Panc1 (cell line): ENCODE measurements around the gene TGFBI. TPM values are rescaled to one million over a fixed set of nuclear protein-coding genes. Genes with fewer than 3 reads are reported as not detected.

ENCODE experiments used
- ATAC-seq: fragments of 200-7000 bp; cut with Tn5 transposase; 2 replicates; pipeline ENCODE4 v1.9.1; 2020; ENCODE audit warnings: mild to moderate bottlenecking, moderate library complexity
- BruUV-seq: library from RNA; stranded (reverse); fragments of 400-500 nt; replicated peaks from 2 replicates; lab custom pipeline; 2021; lab: Mats Ljungman, UMichigan
- CTCF ChIA-PET: fragments of 300-600 bp; sonication (Branson Sonifier 250); formaldehyde crosslinking; loops from one replicate; lab custom pipeline; 2022; ENCODE audit warnings: antibody characterized with exemption; lab: Charles Lee
- POLR2A ChIA-PET: fragments of 300-600 bp; sonication (Branson Sonifier 250); formaldehyde crosslinking; loops from one replicate; lab custom pipeline; 2022; ENCODE audit warnings: antibody characterized with exemption; lab: Charles Lee
- DNase-seq: peaks from one replicate; pipeline ENCODE4 v3.0.0-alpha.2; 2010; ENCODE audit warnings: low read depth, low spot score
- H3K27ac ChIP-seq: 2 replicates; pipeline ENCODE4 v1.5.1; 2011; ENCODE audit warnings: mild to moderate bottlenecking, low read length, inconsistent platforms
- H3K27me3 ChIP-seq: fragments of 200-500 bp; sonication (Bioruptor generic); 2 replicates; pipeline ENCODE4 v1.6.0; 2014; ENCODE audit warnings: low read length, inconsistent platforms; ENCODE audit not compliant: control insufficient read depth, insufficient read depth
- H3K36me3 ChIP-seq: fragments of 200-500 bp; sonication (Bioruptor generic); 2 replicates; pipeline ENCODE4 v1.5.1; 2014; ENCODE audit warnings: inconsistent platforms, mild to moderate bottlenecking, low read length, moderate library complexity; ENCODE audit not compliant: control insufficient read depth, insufficient read depth
- H3K4me1 ChIP-seq: 2 replicates; pipeline ENCODE4 v1.5.1; 2011; ENCODE audit warnings: inconsistent platforms, mild to moderate bottlenecking, low read length, moderate library complexity; ENCODE audit not compliant: control insufficient read depth, insufficient read depth
- H3K4me3 ChIP-seq, 2 experiments: 2 replicates each; pipeline ENCODE4 v1.5.1; 2011 to 2012; ENCODE audit warnings: low read depth in 2 of 2, low read length in 2 of 2, mild to moderate bottlenecking in 2 of 2, inconsistent platforms in 1 of 2, moderate library complexity in 1 of 2
- H3K9me3 ChIP-seq: fragments of 200-500 bp; sonication (Bioruptor generic); 2 replicates; pipeline ENCODE4 v1.5.1; 2014; ENCODE audit warnings: low read depth, mild to moderate bottlenecking, inconsistent platforms, low read length, moderate library complexity; ENCODE audit not compliant: control insufficient read depth, insufficient read depth
- POLR2AphosphoS5 ChIP-seq: IDR thresholded peaks from 2 replicates; pipeline ENCODE4 v1.6.1; 2012; ENCODE audit warnings: mild to moderate bottlenecking, low read depth, low read length, moderate library complexity
- SIN3A ChIP-seq: IDR thresholded peaks from 2 replicates; pipeline ENCODE4 v1.6.1; 2012; ENCODE audit warnings: low read depth, mild to moderate bottlenecking, low read length, moderate library complexity, borderline replicate concordance; ENCODE audit not compliant: insufficient read depth
- TCF7L2 ChIP-seq: IDR thresholded peaks from 2 replicates; pipeline ENCODE4 v1.6.1; 2011; ENCODE audit warnings: mild to moderate bottlenecking, low read depth, low read length, inconsistent platforms
- in situ Hi-C: cut with HindIII; loops from 2 replicates; pipeline ENCODE4 v1.10.0; 2016; ENCODE audit warnings: low sequenced_read_pairs, low pct_unique_long_range_greater_than_20kb
- intact Hi-C: fragments of 100-400 bp; cut with micrococcal nuclease; formaldehyde crosslinking; loops from one replicate; pipeline ENCODE4 v1.10.0; 2022; ENCODE audit not compliant: unreplicated experiment
- total RNA-seq: library from RNA; stranded (reverse); gene quantifications from one replicate; pipeline ENCODE4 v1.2.1, GENCODE V29; 2021; ENCODE audit not compliant: unreplicated experiment
- TF ChIP-seq, protein P1 (sequence below), 2 experiments: IDR thresholded peaks; 2 replicates each; pipeline ENCODE4 v1.6.1; 2011 to 2012; ENCODE audit warnings: low read depth in 2 of 2, control low read depth in 1 of 2, low read length in 1 of 2, mild to moderate bottlenecking in 1 of 2, moderate library complexity in 1 of 2; ENCODE audit not compliant: insufficient read depth in 1 of 2
- TF ChIP-seq, protein P2 (sequence below): fragments of 450-650 bp; IDR thresholded peaks from 2 replicates; pipeline ENCODE4 v1.5.1; 2017; ENCODE audit warnings: mild to moderate bottlenecking

TGFBI gene
- total RNA-seq, 1 experiment from 2014 or later = 314 TPM

DNA sequence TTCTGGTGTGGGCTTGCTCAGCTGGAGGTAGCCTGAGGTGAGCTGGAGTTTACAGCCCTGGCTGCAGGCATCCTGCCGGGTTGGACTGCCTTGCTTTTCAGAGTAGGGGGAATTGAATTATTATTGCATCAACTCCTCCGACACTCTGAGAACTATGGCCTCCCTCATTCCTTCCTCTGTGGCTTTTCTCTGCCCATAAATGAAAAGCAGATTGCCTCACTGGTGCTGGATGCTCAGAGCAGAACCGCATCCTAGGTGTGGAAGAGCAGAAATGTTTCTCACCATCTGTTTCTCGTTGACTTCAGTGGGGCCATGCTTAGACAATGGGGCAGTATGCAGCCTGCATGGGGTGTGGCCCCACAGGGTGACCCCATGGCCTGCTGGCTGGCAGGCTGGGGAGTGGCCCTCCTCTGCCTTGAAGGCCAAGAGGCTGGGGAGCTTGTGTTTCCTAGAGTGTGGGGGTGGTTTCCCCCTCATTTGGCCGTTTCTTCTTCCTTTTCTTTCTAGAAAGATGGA lies 27.3 kb upstream of the TGFBI start:
- TF ChIP-seq TCF7L2 (no peak), POLR2AphosphoS5 (no peak), SIN3A (no peak)
- TF ChIP-seq, protein P1, sequence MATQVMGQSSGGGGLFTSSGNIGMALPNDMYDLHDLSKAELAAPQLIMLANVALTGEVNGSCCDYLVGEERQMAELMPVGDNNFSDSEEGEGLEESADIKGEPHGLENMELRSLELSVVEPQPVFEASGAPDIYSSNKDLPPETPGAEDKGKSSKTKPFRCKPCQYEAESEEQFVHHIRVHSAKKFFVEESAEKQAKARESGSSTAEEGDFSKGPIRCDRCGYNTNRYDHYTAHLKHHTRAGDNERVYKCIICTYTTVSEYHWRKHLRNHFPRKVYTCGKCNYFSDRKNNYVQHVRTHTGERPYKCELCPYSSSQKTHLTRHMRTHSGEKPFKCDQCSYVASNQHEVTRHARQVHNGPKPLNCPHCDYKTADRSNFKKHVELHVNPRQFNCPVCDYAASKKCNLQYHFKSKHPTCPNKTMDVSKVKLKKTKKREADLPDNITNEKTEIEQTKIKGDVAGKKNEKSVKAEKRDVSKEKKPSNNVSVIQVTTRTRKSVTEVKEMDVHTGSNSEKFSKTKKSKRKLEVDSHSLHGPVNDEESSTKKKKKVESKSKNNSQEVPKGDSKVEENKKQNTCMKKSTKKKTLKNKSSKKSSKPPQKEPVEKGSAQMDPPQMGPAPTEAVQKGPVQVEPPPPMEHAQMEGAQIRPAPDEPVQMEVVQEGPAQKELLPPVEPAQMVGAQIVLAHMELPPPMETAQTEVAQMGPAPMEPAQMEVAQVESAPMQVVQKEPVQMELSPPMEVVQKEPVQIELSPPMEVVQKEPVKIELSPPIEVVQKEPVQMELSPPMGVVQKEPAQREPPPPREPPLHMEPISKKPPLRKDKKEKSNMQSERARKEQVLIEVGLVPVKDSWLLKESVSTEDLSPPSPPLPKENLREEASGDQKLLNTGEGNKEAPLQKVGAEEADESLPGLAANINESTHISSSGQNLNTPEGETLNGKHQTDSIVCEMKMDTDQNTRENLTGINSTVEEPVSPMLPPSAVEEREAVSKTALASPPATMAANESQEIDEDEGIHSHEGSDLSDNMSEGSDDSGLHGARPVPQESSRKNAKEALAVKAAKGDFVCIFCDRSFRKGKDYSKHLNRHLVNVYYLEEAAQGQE (IDR thresholded peaks at IDR 0.05; ENCODE audit: insufficient read depth in 1 of 2, low read depth in 2 of 2, low read length in 1 of 2) = no peak
- TF ChIP-seq, protein P2, sequence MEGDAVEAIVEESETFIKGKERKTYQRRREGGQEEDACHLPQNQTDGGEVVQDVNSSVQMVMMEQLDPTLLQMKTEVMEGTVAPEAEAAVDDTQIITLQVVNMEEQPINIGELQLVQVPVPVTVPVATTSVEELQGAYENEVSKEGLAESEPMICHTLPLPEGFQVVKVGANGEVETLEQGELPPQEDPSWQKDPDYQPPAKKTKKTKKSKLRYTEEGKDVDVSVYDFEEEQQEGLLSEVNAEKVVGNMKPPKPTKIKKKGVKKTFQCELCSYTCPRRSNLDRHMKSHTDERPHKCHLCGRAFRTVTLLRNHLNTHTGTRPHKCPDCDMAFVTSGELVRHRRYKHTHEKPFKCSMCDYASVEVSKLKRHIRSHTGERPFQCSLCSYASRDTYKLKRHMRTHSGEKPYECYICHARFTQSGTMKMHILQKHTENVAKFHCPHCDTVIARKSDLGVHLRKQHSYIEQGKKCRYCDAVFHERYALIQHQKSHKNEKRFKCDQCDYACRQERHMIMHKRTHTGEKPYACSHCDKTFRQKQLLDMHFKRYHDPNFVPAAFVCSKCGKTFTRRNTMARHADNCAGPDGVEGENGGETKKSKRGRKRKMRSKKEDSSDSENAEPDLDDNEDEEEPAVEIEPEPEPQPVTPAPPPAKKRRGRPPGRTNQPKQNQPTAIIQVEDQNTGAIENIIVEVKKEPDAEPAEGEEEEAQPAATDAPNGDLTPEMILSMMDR = no peak
- Histone ChIP-seq H3K27ac (no peak overlapping the region), H3K9me3 (no peaks in the 10 kb centered on the region), H3K27me3 (no peaks in the 10 kb centered on the region), H3K4me3 (no peak overlapping the region), H3K4me1 (no peaks in the 10 kb centered on the region), H3K36me3 (no peaks in the 10 kb centered on the region)
- intact Hi-C loops = no loop called here
- CTCF ChIA-PET = no interaction called here
- no peak for DNase-seq
- POLR2A ChIA-PET = no interaction called here
- in situ Hi-C loops = no loop called here
- no peak for ATAC-seq
- no TSS peak for BruUV-seq

DNA sequence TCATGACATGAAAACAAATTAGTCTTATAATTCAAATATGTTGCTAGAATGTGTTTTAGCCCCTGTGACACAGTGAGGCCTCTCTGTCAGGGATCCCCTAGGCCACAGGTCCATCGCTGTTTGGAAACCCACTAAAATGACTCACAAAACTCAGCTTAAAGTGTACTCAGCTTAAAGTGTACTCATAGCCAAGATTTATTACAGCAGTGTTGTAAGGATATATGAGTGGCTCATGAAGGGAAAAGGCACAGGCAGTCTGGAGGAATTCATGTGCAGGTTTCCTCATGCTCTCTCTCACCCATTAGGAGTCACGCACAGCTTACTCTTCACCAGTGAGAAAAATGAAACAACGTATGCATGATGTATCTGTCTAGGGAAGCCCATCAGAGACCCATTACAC lies 24.4 kb upstream of the TGFBI start:
- ChIA-PET CTCF (no interaction called here), POLR2A (no interaction called here)
- H3K9me3 ChIP-seq = no peaks in the 10 kb centered on the region
- ATAC-seq (no peak), DNase-seq (no peak)
- H3K36me3 ChIP-seq = no peaks in the 10 kb centered on the region
- no TSS peak for BruUV-seq
- no peak overlapping the region for H3K27ac ChIP-seq
- H3K4me3 ChIP-seq = no peak overlapping the region
- in situ Hi-C loops = no loop called here
- no peaks in the 10 kb centered on the region for H3K4me1 ChIP-seq
- no peaks in the 10 kb centered on the region for H3K27me3 ChIP-seq
- TF ChIP-seq POLR2AphosphoS5 (no peak), TCF7L2 (no peak), SIN3A (no peak)
- TF ChIP-seq, protein P2 = no peak
- TF ChIP-seq, protein P1 (IDR thresholded peaks at IDR 0.05; ENCODE audit: insufficient read depth in 1 of 2, low read depth in 2 of 2, low read length in 1 of 2) = no peak
- intact Hi-C loops = no loop called here
